ENCODE results near the gene SMTNL1.
"Not testable (repeated sequence)": the region's sequence is repeated elsewhere in the genome, so short reads cannot be mapped to it uniquely, and the experiment has no call there.

SMTNL1 gene

DNA sequence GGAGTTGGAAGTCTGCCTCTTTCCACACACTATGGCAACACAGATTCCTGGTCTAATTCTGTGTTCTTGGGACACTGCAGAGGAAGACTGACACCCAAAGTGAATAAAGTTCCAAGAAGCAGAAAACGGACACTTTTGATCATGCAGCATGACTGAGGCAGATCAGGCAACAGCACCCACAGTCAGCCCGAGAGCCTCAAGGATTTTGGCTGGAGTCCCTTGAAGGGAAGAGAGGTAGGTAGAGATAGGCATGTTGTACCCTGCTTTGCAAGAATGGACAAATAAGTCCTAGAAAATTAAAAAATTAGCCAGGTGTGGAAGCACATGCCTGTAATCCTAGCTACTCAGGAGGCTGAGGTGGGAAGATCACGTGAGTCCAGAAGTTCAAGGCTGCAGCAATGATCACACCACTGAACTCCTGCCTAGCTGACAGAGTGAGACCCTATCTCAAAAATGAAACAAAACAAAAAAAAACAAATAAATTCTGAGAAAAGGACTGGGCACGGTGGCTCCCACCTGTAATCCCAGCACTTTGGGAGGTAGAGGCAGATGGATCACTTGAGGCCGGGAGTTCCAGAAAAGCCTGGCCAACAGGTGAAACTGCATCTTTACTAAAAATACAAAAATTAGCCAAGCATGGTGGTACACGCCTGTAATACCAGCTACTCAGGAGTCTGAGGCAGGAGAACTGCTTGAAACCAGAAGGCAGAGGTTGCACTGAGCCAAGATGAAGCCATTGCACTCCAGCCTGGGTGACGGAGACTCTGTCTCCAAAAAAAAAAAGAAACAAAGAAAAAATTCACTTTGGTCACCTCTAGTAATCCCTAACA is 28.8 kb upstream of the SMTNL1 start:
- no peak for DNase-seq

DNA sequence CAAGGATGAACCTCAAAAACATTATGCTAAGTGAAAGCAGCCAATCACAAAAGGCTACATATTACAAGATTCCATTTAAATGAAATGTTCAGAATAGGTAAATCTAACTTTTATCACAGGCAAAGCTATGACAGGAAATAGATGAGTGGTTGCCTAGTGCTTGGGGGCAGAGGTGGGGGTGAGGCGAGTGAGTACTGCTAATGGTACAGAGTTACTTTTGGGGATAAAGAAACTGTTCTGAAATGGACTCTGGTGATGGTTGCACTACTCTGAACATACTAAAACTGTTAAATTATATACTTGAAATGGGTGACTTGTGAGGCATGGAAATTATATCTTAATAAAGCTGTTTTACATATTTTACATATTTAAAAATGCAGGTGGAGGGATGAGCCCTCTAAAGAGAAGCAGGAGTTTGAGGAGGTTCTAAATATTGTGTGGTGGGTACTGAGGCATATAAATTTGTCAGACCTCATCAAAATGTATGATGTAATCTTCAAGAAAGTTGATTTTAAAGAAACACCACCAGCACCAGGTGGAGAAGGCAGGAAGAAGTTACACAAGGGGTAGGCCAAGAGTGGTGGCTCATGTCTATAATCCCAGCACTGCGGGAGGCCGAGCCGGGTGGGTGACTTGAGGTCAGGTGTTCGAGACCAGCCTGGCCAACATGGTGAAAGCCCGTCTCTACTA is 25.5 kb upstream of the SMTNL1 start:
- no peak for DNase-seq

DNA sequence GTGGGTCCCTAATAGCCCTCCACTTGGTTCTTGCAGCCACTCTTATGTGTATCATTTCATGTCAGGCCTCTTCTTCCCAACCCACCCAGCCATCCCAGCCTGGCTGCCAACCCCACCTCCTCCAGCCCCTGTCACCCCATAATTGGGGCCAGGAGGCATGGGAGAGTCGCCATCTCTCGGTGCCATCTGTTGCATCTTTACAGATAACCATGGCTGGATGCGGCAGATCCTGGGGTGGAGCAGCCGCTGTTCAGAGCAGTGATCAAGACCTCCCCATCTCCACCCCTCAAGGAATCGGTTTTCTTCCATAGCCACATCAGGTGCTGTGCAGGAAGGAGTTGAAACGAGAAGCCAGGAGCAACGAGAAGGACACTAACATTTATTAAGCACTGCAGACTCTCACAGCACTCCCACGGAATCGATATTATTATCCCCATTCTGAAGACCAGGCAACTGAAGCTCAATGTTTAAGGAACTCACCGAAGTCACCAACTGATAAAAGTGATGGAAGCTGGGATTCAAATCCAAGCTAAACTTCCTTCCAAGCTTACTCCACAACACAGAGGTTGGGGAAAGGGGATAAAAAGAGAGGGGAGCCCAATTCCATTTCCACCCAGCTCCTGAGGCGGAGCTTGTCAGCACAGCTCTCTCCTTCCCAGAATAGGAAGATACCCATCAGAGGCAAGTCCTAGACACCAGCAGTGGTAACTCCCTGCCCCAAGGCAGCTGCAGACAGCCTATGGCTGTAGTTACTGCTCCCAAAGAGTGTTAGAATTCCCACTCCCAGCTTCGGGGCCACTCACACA is 24.5 kb upstream of the SMTNL1 start:
- no peak for DNase-seq

DNA sequence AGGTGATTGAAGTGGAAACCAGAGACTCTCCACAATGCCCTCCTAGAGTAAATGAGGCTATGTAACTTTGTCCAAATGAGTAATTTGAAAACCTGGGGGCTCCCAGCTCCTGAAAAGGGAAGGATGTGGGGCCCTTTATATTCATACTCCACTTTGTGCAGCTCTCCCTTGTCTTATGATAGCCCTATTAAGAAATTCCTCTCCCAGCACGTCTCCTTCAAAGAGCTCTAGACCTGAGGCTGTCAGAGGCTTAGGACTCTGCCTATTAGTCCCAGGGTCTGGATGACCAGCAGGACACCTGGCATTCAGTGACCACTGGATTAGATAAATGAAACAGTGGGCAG is 24.0 kb upstream of the SMTNL1 start:
- DNase-seq: no peak

DNA sequence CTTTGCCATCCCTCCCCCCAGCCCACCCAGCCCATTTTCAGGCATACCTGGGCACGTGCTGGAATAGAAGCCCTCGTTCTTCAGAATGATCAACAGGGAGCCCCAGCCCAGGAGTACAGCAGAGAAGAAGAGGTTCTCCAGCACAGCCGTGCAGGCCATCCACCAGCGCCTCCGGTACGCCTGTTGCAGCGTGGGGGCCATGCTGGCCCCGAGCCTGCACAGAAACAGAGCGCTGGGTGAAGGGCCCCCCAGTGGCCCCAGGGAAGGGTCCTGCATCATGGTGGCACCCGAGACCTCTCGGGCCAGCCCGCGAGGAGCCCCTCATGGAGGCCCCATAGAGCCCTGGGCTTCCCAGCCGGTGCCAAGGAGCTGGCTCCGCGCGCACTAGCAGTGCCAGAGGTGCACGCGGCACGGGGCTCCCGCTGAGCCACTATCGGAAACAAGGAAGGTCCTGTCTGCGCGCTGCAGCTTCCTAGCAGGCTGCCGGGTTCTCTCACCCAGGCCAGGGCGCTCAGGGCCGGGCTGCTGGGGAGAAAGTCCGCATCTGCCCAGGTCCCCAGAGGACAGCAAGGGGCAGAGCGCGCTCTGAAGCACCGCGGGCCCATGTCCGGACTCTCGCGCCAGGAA is 23.4 kb upstream of the SMTNL1 start:
- DNase-seq: no peak

- no peak for DNase-seq
These were observed 22.7 kb upstream of the SMTNL1 start for GRCh38 chr11:57514538-57515331.

DNA sequence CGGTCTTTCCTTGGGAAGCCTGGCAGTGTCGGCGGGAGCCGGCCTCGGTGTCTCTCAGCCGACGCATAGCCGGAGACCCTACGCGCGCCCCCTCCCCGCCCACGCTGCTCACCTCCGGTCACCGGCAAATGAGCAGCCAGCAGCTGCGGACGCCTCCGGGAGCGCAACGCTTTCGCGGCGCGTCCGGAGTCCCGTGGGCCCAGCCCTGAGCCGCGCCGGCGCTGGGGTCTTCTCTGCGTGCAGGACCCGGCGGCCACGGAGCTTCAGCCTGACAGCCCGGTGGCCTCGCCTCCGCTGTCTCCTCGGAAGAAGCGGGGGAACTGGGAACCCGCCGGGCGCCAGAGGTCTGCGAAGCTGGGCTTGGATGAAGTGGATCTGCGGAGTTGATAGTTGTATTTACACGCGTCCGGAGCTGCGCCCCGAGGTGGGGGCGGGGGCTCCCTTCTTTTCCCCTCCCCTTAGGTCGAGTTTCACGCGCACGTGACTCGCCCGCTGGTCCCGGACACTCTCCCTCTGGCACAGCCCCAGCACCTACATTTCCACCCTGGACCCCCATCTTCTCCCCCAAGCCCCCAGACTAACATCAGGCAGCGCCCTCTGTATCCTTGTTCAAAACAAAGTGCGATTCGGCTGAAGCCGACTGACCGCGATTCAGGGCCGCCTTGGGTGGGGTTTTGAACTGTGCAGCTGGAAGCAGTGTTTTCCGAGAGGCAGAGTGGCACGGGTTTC is 21.9 kb upstream of the SMTNL1 start, which contains the start of gene SLC43A1:
Gene SLC43A1 (minus strand): TSS at position 371 of the 729 bp plus-strand sequence. CDS start 1,591 bp downstream, outside the sequence.
- no peak for DNase-seq

- no peak for DNase-seq
These were observed 21.3 kb upstream of the SMTNL1 start for GRCh38 chr11:57516061-57516443.

DNA sequence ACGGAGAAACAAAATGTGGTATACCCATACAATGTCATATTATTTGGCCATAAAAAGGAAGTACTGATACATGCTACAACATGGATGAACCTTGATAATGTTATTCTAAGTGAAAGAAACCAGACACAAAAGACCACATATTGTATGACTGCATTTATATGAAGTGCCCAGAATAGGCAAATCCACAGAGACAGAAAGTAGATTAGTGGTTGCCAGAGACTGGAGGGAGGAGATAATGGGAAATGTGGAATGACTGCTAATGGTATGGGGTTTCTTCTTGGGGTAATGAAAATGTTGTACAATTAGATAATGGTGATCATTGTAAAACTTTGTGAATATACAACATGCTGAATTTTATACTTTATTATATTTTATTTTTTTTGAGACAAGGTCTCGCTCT is 16.3 kb upstream of the SMTNL1 start:
- DNase-seq: no peak

DNA sequence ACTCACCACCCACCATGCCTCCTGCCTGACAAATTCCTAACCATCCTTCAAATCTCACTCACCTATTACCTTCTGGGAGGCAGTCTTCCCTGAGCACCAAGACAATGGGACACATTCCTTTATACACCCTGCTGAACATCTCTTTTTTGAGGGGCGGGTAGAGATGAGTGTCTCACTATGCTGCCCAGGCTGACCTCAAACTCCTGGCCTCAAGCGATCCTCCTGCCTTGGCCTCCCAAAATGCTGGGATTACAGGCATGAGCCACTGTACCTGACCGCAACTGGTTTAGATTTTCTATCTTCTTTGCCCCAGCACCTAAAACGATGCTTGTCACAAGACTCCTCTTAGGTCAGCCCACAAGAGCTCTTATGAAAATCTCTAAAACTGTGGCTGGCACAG is 14.0 kb upstream of the SMTNL1 start:
- DNase-seq: no peak

GRCh38 chr11:57527056-57527631 is 10.3 kb upstream of the SMTNL1 start:
- peak; percentile 43 to 67 for DNase-seq

DNA sequence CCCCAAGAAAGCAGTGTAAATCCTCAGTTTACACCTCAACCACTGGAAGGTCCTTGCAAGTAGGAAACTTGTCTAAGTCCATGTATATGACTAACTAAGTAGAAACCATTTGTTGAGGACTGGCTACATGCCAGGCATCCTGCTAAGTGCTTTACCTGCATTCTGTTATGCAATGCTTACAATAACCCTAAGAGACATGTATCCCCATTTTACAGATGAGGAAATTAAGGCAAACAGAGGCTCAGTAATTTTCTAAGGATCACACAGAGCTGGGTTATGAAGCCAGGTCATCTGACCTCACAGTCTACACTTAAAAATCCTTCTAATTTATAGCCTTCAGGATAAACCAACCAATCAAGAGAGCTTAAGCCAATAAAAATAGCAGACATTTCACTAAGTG is 8.4 kb upstream of the SMTNL1 start:
- no peak for DNase-seq

DNA sequence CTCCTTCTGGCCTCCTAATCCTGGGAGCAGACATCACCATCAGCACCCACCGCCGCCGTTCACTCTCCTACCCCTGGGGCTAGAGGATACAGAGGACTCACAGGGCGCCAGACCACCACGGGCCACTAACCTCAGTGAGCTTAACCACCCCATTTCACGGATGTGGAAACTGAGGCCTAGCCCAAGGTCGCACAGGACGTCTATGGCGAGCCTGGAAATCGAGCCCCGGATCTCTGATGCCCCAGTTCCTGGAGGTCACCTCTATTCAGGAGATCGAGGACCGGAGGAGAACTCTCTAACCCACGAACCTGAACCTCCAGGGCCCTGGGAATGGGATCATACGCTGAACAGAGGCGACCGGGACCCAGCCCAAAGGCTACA is 7.2 kb upstream of the SMTNL1 start:
- no peak for DNase-seq

DNA sequence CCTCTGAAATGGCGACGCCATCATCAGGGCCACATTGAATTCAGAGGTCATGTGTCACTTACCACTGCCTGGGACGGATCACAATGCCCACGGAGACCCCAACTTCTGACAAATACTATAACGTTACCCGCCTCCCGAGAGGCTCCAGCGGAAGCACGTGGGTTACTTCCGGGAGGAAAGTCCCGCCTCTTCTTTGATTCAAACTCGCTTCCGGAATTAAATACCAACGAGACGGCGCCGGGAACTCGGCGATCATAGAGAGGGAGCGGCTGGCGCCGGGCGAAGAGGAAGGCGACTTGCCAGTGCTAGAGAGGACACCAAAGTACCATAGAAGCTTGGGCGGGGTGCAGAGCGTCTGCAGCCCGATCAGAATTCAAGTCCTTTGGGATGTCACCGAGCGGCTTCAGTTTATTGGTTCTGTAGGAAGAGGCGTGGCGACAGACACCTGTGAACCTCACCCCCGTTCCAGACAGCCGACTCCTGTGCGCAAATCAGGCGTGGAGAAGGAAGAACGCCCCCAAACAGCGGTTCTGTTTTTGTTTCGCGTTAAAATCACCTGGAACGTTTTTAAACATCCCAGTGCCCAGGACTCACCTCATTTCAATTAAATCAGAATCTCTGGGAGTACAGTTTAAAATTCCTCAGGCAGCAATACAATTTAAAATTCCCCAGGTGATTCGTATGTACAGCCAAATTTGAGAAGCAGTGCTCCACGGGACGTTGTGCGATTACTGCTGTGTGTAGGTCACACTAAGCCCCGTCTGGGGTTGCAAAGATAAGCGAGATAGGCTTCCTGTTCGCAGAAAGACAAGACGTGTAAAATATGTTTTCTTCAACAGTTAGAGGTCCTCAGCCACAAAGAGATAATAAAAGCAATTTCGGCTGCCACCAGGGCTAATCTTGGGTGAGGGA is 6.5 kb upstream of the SMTNL1 start, which contains the start of gene TIMM10:
Gene TIMM10 (minus strand): TSS at position 159 of the 912 bp plus-strand sequence. CDS start 565 bp downstream, outside the sequence.
- peak; percentile 94 to 99 for DNase-seq

- not testable (repeated sequence) for DNase-seq
These were observed 2.9 kb upstream of the SMTNL1 start for GRCh38 chr11:57534449-57534848.

DNA sequence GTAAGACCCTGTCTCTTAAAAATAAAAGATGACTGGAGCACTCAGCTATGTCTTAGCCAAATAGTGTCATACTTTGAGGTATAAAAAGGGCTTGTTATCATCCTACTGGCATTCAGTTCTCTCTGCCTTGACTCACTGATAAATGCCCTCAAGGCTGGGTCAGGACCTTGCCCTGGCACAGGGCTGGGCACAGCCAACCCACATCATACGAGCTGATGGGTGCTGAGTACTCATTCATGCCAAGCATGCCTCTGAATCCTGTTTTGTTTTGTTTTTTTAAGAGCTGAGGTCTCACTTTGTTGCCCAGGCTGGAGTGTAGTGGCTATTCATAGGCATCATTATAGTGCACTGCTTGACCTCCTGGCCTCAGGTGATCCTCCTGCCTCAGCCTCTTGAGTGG is 1.9 kb downstream of the SMTNL1 start:
- no peak for DNase-seq

DNA sequence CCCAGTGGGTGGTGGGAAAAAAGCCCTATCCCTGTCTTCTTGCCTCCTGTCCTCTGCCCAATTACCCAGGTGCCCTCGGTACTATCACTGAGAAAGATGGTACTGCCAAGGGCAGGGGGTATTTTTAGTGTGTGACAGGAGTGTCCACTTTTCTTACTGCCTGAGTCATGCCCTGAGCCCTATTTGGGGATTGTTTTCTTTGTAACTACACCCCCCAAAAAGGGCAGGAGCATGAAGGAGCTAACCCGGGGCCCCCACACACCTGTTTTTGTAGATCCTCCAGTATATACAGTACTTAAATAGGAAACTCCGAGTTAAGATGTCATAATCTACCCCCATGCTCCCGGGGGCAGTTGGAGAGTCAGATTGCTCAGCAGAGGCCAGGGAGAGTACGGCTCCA is 3.8 kb downstream of the SMTNL1 start:
- no peak for DNase-seq

- no peak for DNase-seq
These were observed 5.2 kb downstream of the SMTNL1 start for GRCh38 chr11:57542582-57542981.

DNA sequence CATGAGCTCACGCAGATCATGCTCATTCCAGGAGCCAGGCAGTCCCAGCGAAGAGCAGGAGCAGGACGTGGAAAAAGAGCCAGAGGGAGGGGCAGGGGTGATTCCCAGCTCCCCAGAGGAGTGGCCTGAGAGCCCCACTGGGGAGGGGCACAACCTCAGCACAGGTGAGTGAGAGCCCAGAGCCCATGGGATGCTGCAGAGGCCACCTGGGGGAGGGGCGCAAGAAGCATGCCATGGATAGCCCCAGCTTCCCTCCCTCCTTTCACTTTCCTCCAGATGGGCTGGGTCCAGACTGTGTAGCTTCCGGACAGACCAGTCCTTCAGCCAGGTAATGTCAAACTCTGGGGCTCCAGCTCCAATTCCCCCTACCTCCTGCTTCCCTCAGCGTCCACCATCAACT is 6.2 kb downstream of the SMTNL1 start:
- DNase-seq: no peak

- no peak for DNase-seq
These were observed 7.2 kb downstream of the SMTNL1 start for GRCh38 chr11:57544566-57544965.

All from hippocampal formation (tissue), 2 donors.